ENCODE measurements around the gene BAMBI.

- TF ChIP-seq, protein P1, sequence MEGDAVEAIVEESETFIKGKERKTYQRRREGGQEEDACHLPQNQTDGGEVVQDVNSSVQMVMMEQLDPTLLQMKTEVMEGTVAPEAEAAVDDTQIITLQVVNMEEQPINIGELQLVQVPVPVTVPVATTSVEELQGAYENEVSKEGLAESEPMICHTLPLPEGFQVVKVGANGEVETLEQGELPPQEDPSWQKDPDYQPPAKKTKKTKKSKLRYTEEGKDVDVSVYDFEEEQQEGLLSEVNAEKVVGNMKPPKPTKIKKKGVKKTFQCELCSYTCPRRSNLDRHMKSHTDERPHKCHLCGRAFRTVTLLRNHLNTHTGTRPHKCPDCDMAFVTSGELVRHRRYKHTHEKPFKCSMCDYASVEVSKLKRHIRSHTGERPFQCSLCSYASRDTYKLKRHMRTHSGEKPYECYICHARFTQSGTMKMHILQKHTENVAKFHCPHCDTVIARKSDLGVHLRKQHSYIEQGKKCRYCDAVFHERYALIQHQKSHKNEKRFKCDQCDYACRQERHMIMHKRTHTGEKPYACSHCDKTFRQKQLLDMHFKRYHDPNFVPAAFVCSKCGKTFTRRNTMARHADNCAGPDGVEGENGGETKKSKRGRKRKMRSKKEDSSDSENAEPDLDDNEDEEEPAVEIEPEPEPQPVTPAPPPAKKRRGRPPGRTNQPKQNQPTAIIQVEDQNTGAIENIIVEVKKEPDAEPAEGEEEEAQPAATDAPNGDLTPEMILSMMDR (conservative IDR thresholded peaks at IDR 0.05 in 1 of 2, IDR thresholded peaks at IDR 0.05 in 1 of 2; ENCODE audit: extremely low read depth in 1 of 2, insufficient read depth in 1 of 2, low read depth in 1 of 2, low read length in 2 of 2) = no peak
- no peak for TF ChIP-seq EZH2 (IDR thresholded peaks at IDR 0.05; ENCODE audit: borderline replicate concordance, low read length)
Measured at GRCh38 chr10:28698075-28698474, 20.8 kb downstream of the BAMBI start.

Measured in mammary epithelial cell (primary cell).